HEK293 (cell line): ENCODE measurements around the gene VAMP8.

ENCODE experiments used
- GFI1B ChIP-seq: fragments of 450-650 bp; formaldehyde crosslinking; IDR thresholded peaks from 2 replicates; pipeline ENCODE4 v1.5.1; 2016; ENCODE audit warnings: missing biosample characterization, missing genetic modification characterization
- INSM2 ChIP-seq: fragments of 450-650 bp; formaldehyde crosslinking; IDR thresholded peaks from 2 replicates; pipeline ENCODE4 v1.5.1; 2016; ENCODE audit warnings: missing biosample characterization, missing genetic modification characterization
- KLF10 ChIP-seq: fragments of 450-650 bp; IDR thresholded peaks from 2 replicates; pipeline ENCODE4 v1.5.1; 2018; ENCODE audit warnings: missing biosample characterization, mild to moderate bottlenecking, missing genetic modification characterization
- KLF9 ChIP-seq: fragments of 450-650 bp; formaldehyde crosslinking; IDR thresholded peaks from 2 replicates; pipeline ENCODE4 v1.5.1; 2016; ENCODE audit warnings: missing biosample characterization, missing genetic modification characterization, low read depth
- OSR2 ChIP-seq: fragments of 450-650 bp; formaldehyde crosslinking; IDR thresholded peaks from 2 replicates; pipeline ENCODE4 v1.5.1; 2016; ENCODE audit warnings: missing biosample characterization, missing genetic modification characterization
- OVOL3 ChIP-seq: fragments of 450-650 bp; formaldehyde crosslinking; IDR thresholded peaks from 2 replicates; pipeline ENCODE4 v1.5.1; 2016; ENCODE audit warnings: missing biosample characterization, missing genetic modification characterization
- PRDM10 ChIP-seq: fragments of 450-650 bp; formaldehyde crosslinking; IDR thresholded peaks from 2 replicates; pipeline ENCODE4 v1.5.1; 2016; ENCODE audit warnings: missing biosample characterization, missing genetic modification characterization
- RBAK ChIP-seq: fragments of 450-650 bp; formaldehyde crosslinking; IDR thresholded peaks from 2 replicates; pipeline ENCODE4 v1.5.1; 2016; ENCODE audit warnings: missing biosample characterization, missing genetic modification characterization
- SCRT2 ChIP-seq: fragments of 450-650 bp; formaldehyde crosslinking; IDR thresholded peaks from 2 replicates; pipeline ENCODE4 v1.5.1; 2016; ENCODE audit warnings: missing biosample characterization, missing genetic modification characterization
- SP7 ChIP-seq: fragments of 450-650 bp; formaldehyde crosslinking; IDR thresholded peaks from 2 replicates; pipeline ENCODE4 v1.5.1; 2016; ENCODE audit warnings: missing biosample characterization, missing genetic modification characterization
- ZNF138 ChIP-seq: fragments of 450-650 bp; formaldehyde crosslinking; IDR thresholded peaks from 2 replicates; pipeline ENCODE4 v1.5.1; 2016; ENCODE audit warnings: missing biosample characterization, missing genetic modification characterization, borderline replicate concordance
- ZNF148 ChIP-seq: fragments of 450-650 bp; formaldehyde crosslinking; IDR thresholded peaks from 2 replicates; pipeline ENCODE4 v1.5.0; 2017; ENCODE audit warnings: missing biosample characterization, missing genetic modification characterization, borderline replicate concordance
- ZNF2 ChIP-seq: fragments of 450-650 bp; formaldehyde crosslinking; IDR thresholded peaks from 2 replicates; pipeline ENCODE4 v1.5.1; 2016; ENCODE audit warnings: missing biosample characterization, missing genetic modification characterization
- ZNF214 ChIP-seq: fragments of 450-650 bp; formaldehyde crosslinking; IDR thresholded peaks from 2 replicates; pipeline ENCODE4 v1.5.1; 2017; ENCODE audit warnings: missing biosample characterization, mild to moderate bottlenecking, missing genetic modification characterization, borderline replicate concordance
- ZNF266 ChIP-seq: fragments of 450-650 bp; formaldehyde crosslinking; IDR thresholded peaks from 2 replicates; pipeline ENCODE4 v1.5.1; 2016; ENCODE audit warnings: missing biosample characterization, missing genetic modification characterization, low read depth
- ZNF335 ChIP-seq: fragments of 450-650 bp; formaldehyde crosslinking; conservative IDR thresholded peaks from 2 replicates; pipeline ENCODE4 v1.5.1; 2016; ENCODE audit warnings: missing biosample characterization, missing genetic modification characterization
- ZNF529 ChIP-seq: fragments of 450-650 bp; formaldehyde crosslinking; IDR thresholded peaks from 2 replicates; pipeline ENCODE4 v1.5.1; 2017; ENCODE audit warnings: missing genetic modification characterization, missing biosample characterization; ENCODE audit not compliant: insufficient replicate concordance
- ZNF549 ChIP-seq: fragments of 450-650 bp; IDR thresholded peaks from 2 replicates; pipeline ENCODE4 v1.5.1; 2018; ENCODE audit warnings: missing biosample characterization, missing genetic modification characterization, mild to moderate bottlenecking, inconsistent platforms, moderate library complexity
- ZNF561 ChIP-seq: fragments of 450-650 bp; IDR thresholded peaks from 2 replicates; pipeline ENCODE4 v1.5.1; 2018; ENCODE audit warnings: missing biosample characterization, missing genetic modification characterization, borderline replicate concordance
- ZNF585B ChIP-seq: fragments of 450-650 bp; formaldehyde crosslinking; IDR thresholded peaks from 2 replicates; pipeline ENCODE4 v1.5.1; 2016; ENCODE audit warnings: missing biosample characterization, missing genetic modification characterization
- ZNF610 ChIP-seq: fragments of 450-650 bp; formaldehyde crosslinking; IDR thresholded peaks from 2 replicates; pipeline ENCODE4 v1.5.1; 2016; ENCODE audit warnings: missing biosample characterization, missing genetic modification characterization, borderline replicate concordance
- ZNF645 ChIP-seq: fragments of 450-650 bp; formaldehyde crosslinking; IDR thresholded peaks from 2 replicates; pipeline ENCODE4; 2016; ENCODE audit warnings: missing biosample characterization, missing genetic modification characterization
- ZNF660 ChIP-seq: fragments of 450-650 bp; IDR thresholded peaks from 2 replicates; pipeline ENCODE4 v1.5.1; 2018; ENCODE audit warnings: missing biosample characterization, mild to moderate bottlenecking, missing genetic modification characterization
- ZNF830 ChIP-seq: fragments of 450-650 bp; IDR thresholded peaks from 2 replicates; pipeline ENCODE4 v1.5.0; 2018; ENCODE audit warnings: missing biosample characterization, missing genetic modification characterization, low read depth, mild to moderate bottlenecking, moderate library complexity
- ZSCAN4 ChIP-seq: fragments of 450-650 bp; formaldehyde crosslinking; IDR thresholded peaks from 2 replicates; pipeline ENCODE4 v1.5.1; 2017; ENCODE audit warnings: missing biosample characterization, missing genetic modification characterization
- ZSCAN5A ChIP-seq: fragments of 450-650 bp; formaldehyde crosslinking; IDR thresholded peaks from 2 replicates; pipeline ENCODE4 v1.5.1; 2016; ENCODE audit warnings: missing biosample characterization, missing genetic modification characterization

VAMP8 gene

GRCh38 chr2:85611705-85612587 is 34.6 kb downstream of the VAMP8 start, which contains the start of gene C2orf68 (continued):
- peak; percentile 40; the same call in 1 of the 2 replicates for TF ChIP-seq PRDM10 (tag by site-specific recombination)
- TF ChIP-seq OSR2 (tag by site-specific recombination) = no peak
- peak; percentile 58 for TF ChIP-seq ZNF335 (tag by site-specific recombination)
- TF ChIP-seq ZNF2 (tag by site-specific recombination) = no peak
- no peak for TF ChIP-seq OVOL3 (tag by site-specific recombination)
- no peak for TF ChIP-seq ZNF266
- 0 out of 2 replicates have a peak, but pooled peaks have one; percentile 16 for TF ChIP-seq ZNF561 (tag by site-specific recombination)
- TF ChIP-seq ZNF529 (tag by site-specific recombination) = no peak
- TF ChIP-seq KLF10 = no peak
- TF ChIP-seq SP7 (tag by site-specific recombination) = peak; percentile 26; the same call in 1 of the 2 replicates
- TF ChIP-seq ZNF610 (tag by site-specific recombination) = no peak
- no peak for TF ChIP-seq ZNF645 (tag by site-specific recombination)
- no peak for TF ChIP-seq SCRT2 (tag by site-specific recombination)
- TF ChIP-seq ZNF549 (tag by site-specific recombination) = no peak
- no peak for TF ChIP-seq INSM2
- no peak for TF ChIP-seq ZSCAN4 (tag by site-specific recombination)
- no peak for TF ChIP-seq ZNF148 (tag by site-specific recombination)
- no peak for TF ChIP-seq ZNF214 (tag by site-specific recombination)
- no peak for TF ChIP-seq ZNF585B (tag by site-specific recombination)
- TF ChIP-seq KLF9 (tag by site-specific recombination) = peak; percentile 80
- no peak for TF ChIP-seq ZNF138 (tag by site-specific recombination)
- peak; percentile 74; the same call in 1 of the 2 replicates for TF ChIP-seq ZSCAN5A (tag by site-specific recombination)
- TF ChIP-seq ZNF830 (tag by site-specific recombination) = no peak
- no peak for TF ChIP-seq GFI1B (tag by site-specific recombination)
- TF ChIP-seq RBAK = no peak
- TF ChIP-seq ZNF660 (tag by site-specific recombination) = no peak
